ENCODE measurements around the gene VGLL2. TPM values are rescaled to one million over a fixed set of nuclear protein-coding genes. Genes with fewer than 3 reads are reported as not detected.

VGLL2 gene
- total RNA-seq, 1 donor from 2014 or later = 0.77 TPM

DNA sequence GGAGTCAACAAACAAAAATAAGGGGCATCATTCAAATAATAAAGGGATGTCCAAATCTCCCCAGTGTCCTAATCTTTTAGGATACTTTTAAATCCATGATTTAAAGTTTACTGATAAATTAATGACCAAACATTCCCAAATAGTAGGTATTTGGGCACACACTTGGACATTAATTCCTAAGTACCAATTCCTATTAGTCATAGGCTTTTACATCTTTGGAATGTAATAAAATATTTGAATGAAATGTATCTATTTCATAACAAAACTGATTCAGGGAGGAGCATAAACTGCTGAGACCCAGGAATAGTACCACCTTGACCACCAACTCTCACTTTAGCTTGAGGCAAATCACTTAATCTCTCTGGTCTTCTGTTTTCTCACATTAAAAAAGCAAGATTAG lies 44.3 kb downstream of the VGLL2 start:
- H3K27ac Mint-ChIP-seq (ENCODE audit: unreplicated experiment) = no peak overlapping the region
- H3K4me3 Mint-ChIP-seq (ENCODE audit: unreplicated experiment) = no peak overlapping the region
- H3K36me3 Mint-ChIP-seq (ENCODE audit: low read depth, unreplicated experiment) = no peaks in the 10 kb centered on the region
- TF ChIP-seq, protein P1, sequence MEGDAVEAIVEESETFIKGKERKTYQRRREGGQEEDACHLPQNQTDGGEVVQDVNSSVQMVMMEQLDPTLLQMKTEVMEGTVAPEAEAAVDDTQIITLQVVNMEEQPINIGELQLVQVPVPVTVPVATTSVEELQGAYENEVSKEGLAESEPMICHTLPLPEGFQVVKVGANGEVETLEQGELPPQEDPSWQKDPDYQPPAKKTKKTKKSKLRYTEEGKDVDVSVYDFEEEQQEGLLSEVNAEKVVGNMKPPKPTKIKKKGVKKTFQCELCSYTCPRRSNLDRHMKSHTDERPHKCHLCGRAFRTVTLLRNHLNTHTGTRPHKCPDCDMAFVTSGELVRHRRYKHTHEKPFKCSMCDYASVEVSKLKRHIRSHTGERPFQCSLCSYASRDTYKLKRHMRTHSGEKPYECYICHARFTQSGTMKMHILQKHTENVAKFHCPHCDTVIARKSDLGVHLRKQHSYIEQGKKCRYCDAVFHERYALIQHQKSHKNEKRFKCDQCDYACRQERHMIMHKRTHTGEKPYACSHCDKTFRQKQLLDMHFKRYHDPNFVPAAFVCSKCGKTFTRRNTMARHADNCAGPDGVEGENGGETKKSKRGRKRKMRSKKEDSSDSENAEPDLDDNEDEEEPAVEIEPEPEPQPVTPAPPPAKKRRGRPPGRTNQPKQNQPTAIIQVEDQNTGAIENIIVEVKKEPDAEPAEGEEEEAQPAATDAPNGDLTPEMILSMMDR (IDR thresholded peaks at IDR 0.05; ENCODE audit: unreplicated experiment) = no peak
- H3K27me3 Mint-ChIP-seq (ENCODE audit: unreplicated experiment) = no peaks in the 10 kb centered on the region
- no peaks in the 10 kb centered on the region for H3K9me3 Mint-ChIP-seq (ENCODE audit: unreplicated experiment)
- no peak for DNase-seq (ENCODE audit: low spot score)
- no peaks in the 10 kb centered on the region for H3K4me1 Mint-ChIP-seq (ENCODE audit: unreplicated experiment)

GRCh38 chr6:117311310-117311709 lies 46.0 kb downstream of the VGLL2 start:
- Mint-ChIP-seq H3K4me3 (ENCODE audit: unreplicated experiment) (no peak overlapping the region), H3K36me3 (ENCODE audit: low read depth, unreplicated experiment) (no peaks in the 10 kb centered on the region), H3K9me3 (ENCODE audit: unreplicated experiment) (no peaks in the 10 kb centered on the region), H3K27me3 (ENCODE audit: unreplicated experiment) (no peaks in the 10 kb centered on the region), H3K4me1 (ENCODE audit: unreplicated experiment) (peaks cover 7% of the 10 kb centered on the region), H3K27ac (ENCODE audit: unreplicated experiment) (no peak overlapping the region)
- DNase-seq (ENCODE audit: low spot score) = no peak
- TF ChIP-seq, protein P1 (IDR thresholded peaks at IDR 0.05; ENCODE audit: unreplicated experiment) = no peak

- H3K4me1 Mint-ChIP-seq (ENCODE audit: unreplicated experiment) = peaks cover 7% of the 10 kb centered on the region
- TF ChIP-seq, protein P1 (IDR thresholded peaks at IDR 0.05; ENCODE audit: unreplicated experiment) = no peak
- no peak overlapping the region for H3K4me3 Mint-ChIP-seq (ENCODE audit: unreplicated experiment)
- no peaks in the 10 kb centered on the region for H3K9me3 Mint-ChIP-seq (ENCODE audit: unreplicated experiment)
- H3K27ac Mint-ChIP-seq (ENCODE audit: unreplicated experiment) = no peak overlapping the region
- H3K36me3 Mint-ChIP-seq (ENCODE audit: low read depth, unreplicated experiment) = no peaks in the 10 kb centered on the region
- H3K27me3 Mint-ChIP-seq (ENCODE audit: unreplicated experiment) = no peaks in the 10 kb centered on the region
- DNase-seq (ENCODE audit: low spot score) = no peak
Observed at GRCh38 chr6:117311726-117312125, 46.4 kb downstream of the VGLL2 start.

- Mint-ChIP-seq H3K9me3 (ENCODE audit: unreplicated experiment) (no peaks in the 10 kb centered on the region), H3K27ac (ENCODE audit: unreplicated experiment) (no peak overlapping the region), H3K4me1 (ENCODE audit: unreplicated experiment) (peaks cover 7% of the 10 kb centered on the region), H3K4me3 (ENCODE audit: unreplicated experiment) (no peak overlapping the region), H3K36me3 (ENCODE audit: low read depth, unreplicated experiment) (no peaks in the 10 kb centered on the region), H3K27me3 (ENCODE audit: unreplicated experiment) (no peaks in the 10 kb centered on the region)
- TF ChIP-seq, protein P1 (IDR thresholded peaks at IDR 0.05; ENCODE audit: unreplicated experiment) = peak; percentile 58
- no peak for DNase-seq (ENCODE audit: low spot score)
Observed at GRCh38 chr6:117317261-117317660, 51.9 kb downstream of the VGLL2 start.

Other genes starting within 250 kb of the VGLL2 start
- gene ROS1, start 160.4 kb downstream of the VGLL2 start, total RNA-seq (ENCODE audit: unreplicated experiment) = 0.05 TPM
- gene DCBLD1, start 217.1 kb downstream of the VGLL2 start, total RNA-seq (ENCODE audit: unreplicated experiment) = 203 TPM

Measured in endothelial cell (in vitro differentiated cells).